Kidney capillary endothelial cell (primary cell): ENCODE results near the gene TMEM182.

Experiments used
- DNase-seq: peaks from one replicate; pipeline ENCODE4 v3.0.0-alpha.2; 2018; ENCODE audit warnings: low spot score

The TMEM182 gene, protein sequence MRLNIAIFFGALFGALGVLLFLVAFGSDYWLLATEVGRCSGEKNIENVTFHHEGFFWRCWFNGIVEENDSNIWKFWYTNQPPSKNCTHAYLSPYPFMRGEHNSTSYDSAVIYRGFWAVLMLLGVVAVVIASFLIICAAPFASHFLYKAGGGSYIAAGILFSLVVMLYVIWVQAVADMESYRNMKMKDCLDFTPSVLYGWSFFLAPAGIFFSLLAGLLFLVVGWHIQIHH

DNA sequence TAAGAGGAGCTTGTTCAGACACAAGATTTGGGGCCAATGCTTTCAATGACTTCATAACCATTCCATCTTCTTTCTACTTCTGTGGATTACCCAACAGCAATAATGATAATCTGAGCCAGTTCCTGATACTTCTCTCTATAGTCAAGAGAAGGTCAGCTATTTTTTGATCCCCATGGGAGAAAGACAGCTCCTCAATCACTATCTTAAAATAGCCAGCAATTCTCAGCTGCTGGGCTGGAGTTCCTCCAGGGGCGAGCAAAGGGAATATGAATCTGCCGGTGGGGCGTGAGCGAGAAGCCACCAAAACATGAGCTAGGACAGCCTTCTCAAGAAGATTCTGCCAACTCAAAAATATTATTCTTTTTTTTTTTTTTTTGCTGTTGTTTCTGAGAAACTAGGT lies at the start of gene TMEM182:
TMEM182 (plus strand) TSS at position 269 of the 400 bp plus-strand sequence. CDS start 187 bp downstream, outside the sequence.
- DNase-seq, result no peak

- no peak for DNase-seq
Measured at GRCh38 chr2:102717308-102718018, 44.4 kb upstream of the TMEM182 start.

DNA sequence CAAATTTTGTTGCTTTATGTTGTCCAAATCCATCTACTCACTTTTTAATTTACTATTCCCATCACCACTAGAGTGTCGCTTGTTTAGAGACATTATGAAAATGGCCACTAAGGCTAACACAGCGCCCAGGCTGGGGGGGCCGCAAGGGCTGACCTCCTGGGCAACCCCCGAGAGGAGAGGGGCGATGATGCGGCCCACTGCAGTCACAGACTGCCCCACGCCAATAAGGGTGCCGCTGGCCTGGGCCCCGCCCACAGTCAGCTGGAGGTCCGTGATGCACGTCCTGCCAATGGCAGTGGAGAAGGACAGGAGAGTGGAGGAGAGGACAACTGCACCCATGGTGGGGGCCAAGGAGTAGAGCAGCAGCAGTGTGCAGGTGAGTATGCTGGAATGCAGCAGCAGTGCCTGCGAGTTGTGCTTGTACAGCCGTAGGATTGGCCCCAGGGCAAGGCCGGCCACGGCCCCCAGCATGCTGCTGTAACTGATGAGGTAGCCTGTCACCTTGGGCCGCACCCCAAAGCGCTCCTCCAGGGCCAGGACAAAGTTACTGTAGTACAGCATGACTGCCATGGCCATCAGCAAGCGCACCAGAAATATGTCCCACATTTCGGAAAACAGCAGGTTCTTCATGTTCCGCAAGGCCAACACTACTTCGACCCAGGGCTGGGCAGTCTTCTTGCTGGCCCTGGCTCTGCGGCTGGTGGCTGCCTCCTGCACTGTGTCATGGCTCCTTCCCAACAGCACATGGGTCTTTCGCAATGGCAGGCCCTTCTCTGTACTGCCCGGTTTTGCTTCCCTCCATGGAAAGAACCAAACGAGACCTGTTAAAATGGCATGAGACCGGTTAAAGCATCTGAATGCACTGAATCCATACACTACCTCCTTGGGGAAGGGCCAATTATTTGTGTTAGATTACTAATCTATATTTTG lies 43.2 kb upstream of the TMEM182 start:
- DNase-seq, result no peak

DNA sequence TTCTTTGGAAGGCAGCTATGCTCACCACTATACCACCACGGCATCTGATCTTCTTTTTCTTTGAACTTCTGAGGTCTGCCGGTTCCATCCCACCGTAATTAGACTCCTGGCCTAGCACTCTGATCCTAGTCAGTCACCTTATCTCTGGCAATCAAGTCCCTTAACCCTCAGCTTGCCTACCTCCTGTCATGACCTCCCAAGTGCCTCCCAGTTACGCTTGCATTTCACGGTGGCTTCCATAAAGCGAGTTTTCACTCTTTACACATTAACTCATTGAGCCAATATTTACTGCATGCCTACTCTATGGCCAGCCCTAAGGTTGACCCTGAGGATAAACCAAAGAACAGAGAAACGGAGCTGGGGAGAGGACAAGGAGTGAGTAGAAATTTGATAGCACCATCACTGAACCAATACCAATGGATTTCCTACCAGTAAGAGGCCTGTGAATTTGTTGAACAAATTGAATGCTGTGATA lies 37.8 kb upstream of the TMEM182 start:
- no peak for DNase-seq

GRCh38 chr2:102724553-102724952 lies 37.3 kb upstream of the TMEM182 start:
- DNase-seq, result no peak

GRCh38 chr2:102726128-102727087 lies 35.4 kb upstream of the TMEM182 start:
- DNase-seq, result no peak

DNA sequence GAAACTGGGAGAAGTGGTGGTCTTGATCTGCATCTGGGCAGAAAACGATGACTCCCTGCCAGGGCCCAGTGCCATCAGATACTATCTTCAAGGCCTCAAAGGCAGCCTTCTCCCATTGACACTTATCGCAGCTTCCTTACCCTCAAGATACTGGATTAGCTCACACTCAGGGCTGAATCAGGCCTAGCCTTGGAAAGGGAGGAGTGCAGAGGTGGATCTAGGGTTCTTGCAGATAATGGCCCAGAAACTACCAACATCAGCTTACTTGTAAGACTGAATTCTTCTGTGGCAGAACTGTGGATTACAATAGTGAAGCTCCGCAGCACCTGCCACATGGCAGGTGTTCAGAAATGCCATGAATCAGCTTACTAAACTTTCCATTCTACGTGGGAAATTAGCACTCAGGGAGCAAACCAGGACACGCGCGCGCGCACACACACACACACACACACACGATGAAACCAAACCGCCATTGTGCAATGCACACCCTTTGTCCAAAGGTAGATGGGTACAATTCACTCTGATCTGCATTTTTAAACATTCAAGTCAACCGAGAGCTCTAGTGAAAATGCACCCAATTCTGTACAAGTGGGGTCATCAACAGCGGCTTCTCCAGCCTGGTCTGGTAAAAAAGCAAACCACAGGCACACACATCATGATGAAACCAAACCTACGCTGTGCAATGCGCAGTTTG lies 26.3 kb upstream of the TMEM182 start:
- no peak for DNase-seq

- DNase-seq, result no peak
Measured at GRCh38 chr2:102736110-102736409, 25.8 kb upstream of the TMEM182 start.

GRCh38 chr2:102736410-102737409 lies 25.1 kb upstream of the TMEM182 start:
- peak; percentile 55 for DNase-seq

DNA sequence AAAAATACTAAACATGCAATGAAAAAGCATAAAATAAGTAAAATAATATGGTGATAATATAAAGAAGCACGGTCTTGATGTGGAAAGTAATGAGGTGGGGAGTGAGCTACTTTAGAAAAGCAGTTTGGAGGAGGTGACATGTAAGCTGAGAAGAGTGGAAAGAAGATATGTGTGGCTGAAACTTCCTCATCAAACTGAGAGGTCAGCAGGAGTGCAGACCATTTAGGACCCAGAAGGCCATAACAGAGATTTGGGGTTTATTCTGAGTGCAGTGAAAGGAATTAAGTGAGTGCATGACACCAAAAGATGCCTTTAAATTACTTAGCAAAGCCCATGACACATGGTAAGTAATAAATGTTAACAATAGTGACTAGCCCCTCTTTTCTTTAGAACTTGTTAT lies 24.4 kb upstream of the TMEM182 start:
- no peak for DNase-seq

DNA sequence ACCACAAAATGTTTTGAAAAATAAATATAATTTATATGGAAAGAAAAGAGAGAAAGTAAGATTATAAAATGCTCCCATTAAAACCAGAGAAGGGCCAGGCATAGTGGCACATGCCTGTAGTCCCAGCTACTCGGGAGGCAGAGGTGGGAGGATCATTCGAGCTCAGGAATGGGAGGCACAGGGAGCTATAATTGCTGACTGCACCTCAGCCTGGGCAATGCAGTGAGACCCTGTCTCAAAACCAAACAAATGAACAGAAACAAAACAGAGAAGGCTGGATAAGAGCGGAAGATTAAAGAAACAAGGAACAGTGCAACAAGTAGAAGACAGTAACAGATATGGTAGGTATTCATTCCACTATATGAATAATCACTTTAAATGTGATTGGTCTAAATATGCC lies 18.6 kb upstream of the TMEM182 start:
- no peak for DNase-seq

- no peak for DNase-seq
Measured at GRCh38 chr2:102748107-102748506, 13.7 kb upstream of the TMEM182 start.

GRCh38 chr2:102749938-102750337 lies 11.9 kb upstream of the TMEM182 start:
- DNase-seq, result no peak

DNA sequence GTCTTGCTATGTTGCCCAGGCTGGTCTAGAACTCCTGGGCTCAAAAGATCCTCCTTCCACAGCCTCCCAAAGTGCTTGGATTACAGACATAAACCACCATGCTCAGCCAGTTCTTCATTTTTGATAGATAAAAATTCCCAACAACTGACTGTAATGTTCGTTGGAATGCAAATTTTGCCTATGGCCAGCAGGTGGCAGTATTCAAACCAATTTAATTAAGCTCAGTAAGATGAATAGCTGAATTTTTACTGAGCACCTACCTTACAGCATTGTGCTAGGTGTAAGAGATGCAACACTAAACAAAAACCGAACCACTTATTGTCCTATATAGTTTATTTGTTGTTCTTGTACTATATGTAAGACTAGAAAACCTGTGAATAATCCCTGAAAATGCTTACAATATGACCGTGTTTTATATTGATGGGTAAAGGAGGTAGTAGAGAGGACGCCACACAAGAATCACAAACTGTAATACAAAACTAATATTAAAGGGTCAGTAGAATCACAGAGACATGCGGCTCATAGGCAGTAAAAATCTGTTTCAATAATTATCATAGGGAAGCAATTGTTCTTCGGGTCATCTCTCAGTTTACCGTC lies 8.2 kb upstream of the TMEM182 start:
- DNase-seq, result peak; percentile 57

DNA sequence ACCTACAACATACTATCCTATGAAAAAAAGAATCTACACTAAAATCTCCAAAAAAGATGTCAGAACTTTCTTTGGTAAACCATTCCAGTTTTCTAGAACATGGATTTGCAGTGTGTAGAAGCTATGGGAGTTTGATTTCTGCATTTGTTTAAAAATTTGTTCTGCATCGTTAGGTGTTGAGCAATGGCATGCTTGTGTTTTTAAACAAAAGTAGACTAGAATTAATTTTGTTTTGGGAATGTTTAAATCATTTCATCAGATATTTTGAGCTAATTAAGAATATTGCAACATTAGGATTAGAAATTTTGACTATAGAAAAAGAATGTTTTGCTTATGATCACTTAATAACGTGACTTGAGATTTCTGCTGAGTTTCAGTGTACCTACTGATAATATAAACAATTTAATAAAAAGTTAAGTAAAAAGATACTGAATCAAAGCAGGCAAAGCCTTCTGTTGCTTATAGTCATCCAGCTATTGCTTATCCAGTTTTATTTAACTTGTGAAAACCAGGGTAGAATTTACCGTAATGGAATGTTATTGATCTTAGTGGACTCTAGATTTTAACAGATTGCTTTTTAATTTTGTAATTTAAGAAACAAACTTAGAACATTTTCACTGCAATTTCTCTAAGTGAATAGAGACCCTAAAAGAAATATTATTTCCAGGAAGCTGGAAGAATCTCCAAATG lies 7.2 kb upstream of the TMEM182 start:
- no peak for DNase-seq

GRCh38 chr2:102755284-102755683 lies 6.5 kb upstream of the TMEM182 start:
- DNase-seq, result no peak

GRCh38 chr2:102758439-102758838 lies 3.4 kb upstream of the TMEM182 start:
- no peak for DNase-seq

GRCh38 chr2:102764083-102764482 lies 2.3 kb downstream of the TMEM182 start:
- DNase-seq, result peak; percentile 21

- no peak for DNase-seq
Measured at GRCh38 chr2:102765061-102765460, 3.2 kb downstream of the TMEM182 start.
